Measurements from ENCODE around the gene CELA2A.
A peak's percentile ranks its signal among the peaks of the same experiment; 100 is the strongest.

CELA2A gene

GRCh38 chr1:15492596-15492995 lies 36.1 kb downstream of the CELA2A start:
- in situ Hi-C loops (cut with HindIII; ENCODE audit: low pct_ligation_motif_present, low sequenced_read_pairs), result no loop called here

GRCh38 chr1:15493869-15494390 lies 37.4 kb downstream of the CELA2A start:
- no peak overlapping the region for H3K27ac ChIP-seq
- no peak for DNase-seq
- H3K4me3 ChIP-seq (ENCODE audit: low read depth, low read length), result no peak overlapping the region
- no peaks in the 10 kb centered on the region for H3K36me3 ChIP-seq (replicated peaks)
- in situ Hi-C loops (cut with HindIII; ENCODE audit: low pct_ligation_motif_present, low sequenced_read_pairs), result no loop called here
- no peak for TF ChIP-seq CTCF (IDR thresholded peaks at IDR 0.05; ENCODE audit: low read depth, low read length, missing control alignments)
- H3K27me3 ChIP-seq (replicated peaks), result no peaks in the 10 kb centered on the region

More at GRCh38 chr1:15492596-15492995, 36.1 kb downstream of the CELA2A start:
- H3K4me3 ChIP-seq (ENCODE audit: low read depth, low read length), result no peak overlapping the region
- H3K27me3 ChIP-seq (replicated peaks), result no peaks in the 10 kb centered on the region
- H3K27ac ChIP-seq, result no peak overlapping the region
- DNase-seq, result no peak
- H3K36me3 ChIP-seq (replicated peaks), result no peaks in the 10 kb centered on the region
- TF ChIP-seq CTCF (IDR thresholded peaks at IDR 0.05; ENCODE audit: low read depth, low read length, missing control alignments), result no peak

GRCh38 chr1:15500184-15501178 lies 43.9 kb downstream of the CELA2A start:
- DNase-seq, result no peak
- Histone ChIP-seq H3K27me3 (replicated peaks) (no peaks in the 10 kb centered on the region), H3K4me3 (ENCODE audit: low read depth, low read length) (no peak overlapping the region), H3K27ac (no peak overlapping the region), H3K36me3 (replicated peaks) (no peaks in the 10 kb centered on the region)
- in situ Hi-C loops (cut with HindIII; ENCODE audit: low pct_ligation_motif_present, low sequenced_read_pairs), result no loop called here
- no peak for TF ChIP-seq CTCF (IDR thresholded peaks at IDR 0.05; ENCODE audit: low read depth, low read length, missing control alignments)

- peak; percentile 94 for TF ChIP-seq CTCF (IDR thresholded peaks at IDR 0.05; ENCODE audit: low read depth, low read length, missing control alignments)
- peak; percentile 53 for DNase-seq
- Histone ChIP-seq H3K4me3 (ENCODE audit: low read depth, low read length) (no peak overlapping the region), H3K27ac (no peak overlapping the region), H3K27me3 (replicated peaks) (no peaks in the 10 kb centered on the region), H3K36me3 (replicated peaks) (no peaks in the 10 kb centered on the region)
- in situ Hi-C loops (cut with HindIII; ENCODE audit: low pct_ligation_motif_present, low sequenced_read_pairs), result no loop called here
Observed at GRCh38 chr1:15501208-15502032, 44.9 kb downstream of the CELA2A start.

GRCh38 chr1:15504436-15504835 lies 47.9 kb downstream of the CELA2A start:
- Histone ChIP-seq H3K36me3 (replicated peaks) (no peaks in the 10 kb centered on the region), H3K27me3 (replicated peaks) (no peaks in the 10 kb centered on the region), H3K27ac (no peak overlapping the region), H3K4me3 (ENCODE audit: low read depth, low read length) (no peak overlapping the region)
- in situ Hi-C loops (cut with HindIII; ENCODE audit: low pct_ligation_motif_present, low sequenced_read_pairs), result no loop called here
- DNase-seq, result no peak
- TF ChIP-seq CTCF (IDR thresholded peaks at IDR 0.05; ENCODE audit: low read depth, low read length, missing control alignments), result no peak

Measured in brain microvascular endothelial cell (primary cell).